NCI-H2196 (cell line): ENCODE data around the gene PLCG1.

Experiments
- DNase-seq: peaks from one replicate; lab custom pipeline; 2025; ENCODE audit not compliant: unreplicated experiment; lab: John Stamatoyannopoulos, UW

The PLCG1 gene

DNA sequence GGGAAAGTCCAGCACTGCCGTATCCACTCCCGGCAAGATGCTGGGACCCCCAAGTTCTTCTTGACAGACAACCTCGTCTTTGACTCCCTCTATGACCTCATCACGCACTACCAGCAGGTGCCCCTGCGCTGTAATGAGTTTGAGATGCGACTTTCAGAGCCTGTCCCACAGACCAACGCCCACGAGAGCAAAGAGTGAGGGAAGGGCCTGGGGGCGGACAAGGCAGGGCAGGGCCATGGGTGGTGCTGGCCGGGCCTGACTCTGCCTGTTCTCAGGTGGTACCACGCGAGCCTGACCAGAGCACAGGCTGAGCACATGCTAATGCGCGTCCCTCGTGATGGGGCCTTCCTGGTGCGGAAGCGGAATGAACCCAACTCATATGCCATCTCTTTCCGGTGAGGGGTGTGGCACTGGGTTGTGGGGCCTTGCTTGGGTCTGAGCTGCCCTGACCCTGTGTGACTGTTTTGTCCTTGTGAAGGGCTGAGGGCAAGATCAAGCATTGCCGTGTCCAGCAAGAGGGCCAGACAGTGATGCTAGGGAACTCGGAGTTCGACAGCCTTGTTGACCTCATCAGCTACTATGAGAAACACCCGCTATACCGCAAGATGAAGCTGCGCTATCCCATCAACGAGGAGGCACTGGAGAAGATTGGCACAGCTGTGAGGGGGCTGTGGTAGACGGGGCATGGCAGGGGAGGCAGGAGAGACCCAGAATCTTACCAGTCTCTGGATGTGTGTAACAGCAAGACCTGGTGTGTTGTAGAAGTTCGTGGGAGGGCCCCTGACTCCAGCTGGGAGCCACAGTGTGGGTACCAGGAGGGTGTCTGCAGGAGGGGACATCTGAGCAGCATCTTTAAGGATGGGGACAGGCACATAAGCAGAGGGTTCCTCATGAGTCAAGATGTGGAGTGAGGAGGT, 29.1 kb downstream of the PLCG1 start:
- DNase-seq, result no peak

GRCh38 chr20:41167118-41167470, 29.8 kb downstream of the PLCG1 start:
- DNase-seq, result no peak

DNA sequence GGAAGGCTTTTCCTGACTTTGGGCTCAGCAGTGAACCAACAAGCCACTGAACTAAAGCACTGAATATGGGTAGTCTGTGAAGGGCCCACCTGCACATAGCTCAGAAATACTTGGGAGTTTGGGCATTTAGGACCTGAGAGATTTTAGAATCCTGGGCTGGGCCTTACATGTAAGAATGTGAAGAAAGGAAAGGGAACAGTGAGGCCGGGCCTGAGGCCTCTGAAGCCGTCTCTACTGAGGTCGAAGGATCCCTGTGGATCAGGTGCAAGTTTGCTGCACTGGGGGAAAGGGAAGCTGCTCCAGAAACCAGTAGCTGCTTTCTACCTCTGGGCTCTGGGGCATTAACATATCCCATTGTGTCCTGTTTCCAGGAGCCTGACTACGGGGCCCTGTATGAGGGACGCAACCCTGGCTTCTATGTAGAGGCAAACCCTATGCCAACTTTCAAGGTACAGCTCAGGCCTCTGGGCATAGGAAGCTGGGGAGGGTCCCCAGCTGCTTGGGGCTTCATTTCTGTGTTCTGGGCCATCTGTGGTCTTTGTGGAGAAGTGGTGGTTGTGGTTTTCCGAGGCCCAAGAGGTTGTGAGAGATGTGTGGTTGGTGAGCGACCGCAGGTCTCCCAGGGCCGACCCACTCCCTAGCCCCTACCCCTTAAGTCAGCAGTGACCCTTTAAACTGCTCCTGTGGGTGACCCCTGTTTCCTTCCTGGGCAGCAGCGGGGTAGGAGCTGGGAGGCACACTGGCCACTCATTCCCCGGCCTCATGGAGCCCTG, 30.3 kb downstream of the PLCG1 start:
- DNase-seq, result no peak

DNA sequence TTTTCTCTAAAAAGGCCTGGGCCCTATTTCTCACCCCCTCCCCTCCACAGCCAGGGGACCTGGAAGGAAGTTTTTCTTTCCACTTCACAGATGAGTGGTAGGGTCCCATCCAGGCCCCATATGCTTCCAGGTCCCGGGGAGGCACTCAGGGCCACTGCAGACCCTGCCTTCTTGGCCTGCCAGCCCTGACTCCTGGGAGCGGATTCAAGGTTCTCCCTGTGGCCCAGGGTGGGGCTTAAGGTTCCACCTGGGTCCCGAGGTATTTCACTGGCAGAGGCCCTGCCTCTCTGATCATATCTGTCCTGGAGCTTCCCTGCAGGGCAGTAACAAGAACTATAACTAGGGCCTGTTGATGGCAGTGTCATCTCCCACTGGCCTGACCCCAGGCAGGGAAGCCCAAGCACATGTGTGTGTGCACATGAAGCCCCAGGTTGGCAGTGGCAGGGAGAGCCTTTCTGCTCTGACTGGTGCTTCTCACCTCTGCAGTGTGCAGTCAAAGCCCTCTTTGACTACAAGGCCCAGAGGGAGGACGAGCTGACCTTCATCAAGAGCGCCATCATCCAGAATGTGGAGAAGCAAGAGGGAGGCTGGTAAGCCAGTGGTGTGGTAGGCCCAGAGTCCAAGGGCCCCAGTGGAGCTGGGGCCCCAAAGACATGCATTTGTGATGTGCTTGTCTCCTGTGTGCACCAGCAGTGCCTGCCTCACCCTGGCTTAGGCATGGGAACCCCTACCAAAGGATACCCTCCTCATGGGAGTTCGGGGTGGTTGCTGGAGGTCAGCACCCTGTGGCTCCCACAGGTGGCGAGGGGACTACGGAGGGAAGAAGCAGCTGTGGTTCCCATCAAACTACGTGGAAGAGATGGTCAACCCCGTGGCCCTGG, 31.2 kb downstream of the PLCG1 start:
- no peak for DNase-seq

- no peak for DNase-seq
Observed at GRCh38 chr20:41169162-41169690, 31.9 kb downstream of the PLCG1 start.

DNA sequence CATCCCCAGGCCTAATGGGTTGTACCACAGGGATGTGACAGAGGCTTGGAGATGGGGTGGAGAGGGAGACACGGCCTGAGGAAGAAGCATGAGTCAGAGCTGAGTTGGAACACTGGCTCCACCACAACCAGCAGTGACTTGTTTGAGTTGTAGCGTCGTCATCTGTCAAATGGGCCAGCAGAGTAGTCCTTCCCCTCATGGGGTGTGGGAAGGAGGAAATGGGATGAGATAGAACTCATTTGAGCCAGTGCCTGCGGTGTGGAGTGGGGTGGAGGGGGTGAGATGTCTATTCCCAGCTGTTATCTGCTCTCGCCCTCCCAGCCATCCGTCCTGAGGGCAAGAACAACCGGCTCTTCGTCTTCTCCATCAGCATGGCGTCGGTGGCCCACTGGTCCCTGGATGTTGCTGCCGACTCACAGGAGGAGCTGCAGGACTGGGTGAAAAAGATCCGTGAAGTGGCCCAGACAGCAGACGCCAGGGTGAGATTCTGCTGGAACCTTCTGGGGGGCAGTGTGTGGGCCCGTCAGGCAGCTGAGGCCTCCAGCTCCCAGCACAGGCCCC, 32.5 kb downstream of the PLCG1 start:
- DNase-seq, result no peak

GRCh38 chr20:41170386-41171105, 33.2 kb downstream of the PLCG1 start:
- no peak for DNase-seq

- DNase-seq, result no peak
Observed at GRCh38 chr20:41171736-41172295, 34.5 kb downstream of the PLCG1 start.

- no peak for DNase-seq
Observed at GRCh38 chr20:41172296-41173140, 35.2 kb downstream of the PLCG1 start.

GRCh38 chr20:41173161-41173721, 35.9 kb downstream of the PLCG1 start:
- DNase-seq, result peak; percentile 68

DNA sequence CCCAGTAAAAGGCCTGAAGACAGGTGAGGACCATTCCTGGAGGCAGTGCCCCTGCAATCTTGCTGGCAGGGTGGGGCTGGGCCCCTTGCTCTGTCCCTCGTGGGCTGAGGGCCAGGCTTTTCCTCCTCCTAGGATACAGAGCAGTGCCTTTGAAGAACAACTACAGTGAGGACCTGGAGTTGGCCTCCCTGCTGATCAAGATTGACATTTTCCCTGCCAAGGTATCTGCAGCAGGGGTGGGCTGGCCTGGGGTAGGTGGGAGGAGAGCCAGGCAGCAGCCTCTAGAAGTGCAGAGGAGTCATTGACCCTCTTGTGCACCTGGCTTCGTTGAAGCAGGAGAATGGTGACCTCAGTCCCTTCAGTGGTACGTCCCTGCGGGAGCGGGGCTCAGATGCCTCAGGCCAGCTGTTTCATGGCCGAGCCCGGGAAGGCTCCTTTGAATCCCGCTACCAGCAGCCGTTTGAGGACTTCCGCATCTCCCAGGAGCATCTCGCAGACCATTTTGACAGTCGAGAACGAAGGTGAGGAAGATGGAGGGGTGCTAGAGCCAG, 36.5 kb downstream of the PLCG1 start:
- no peak for DNase-seq

DNA sequence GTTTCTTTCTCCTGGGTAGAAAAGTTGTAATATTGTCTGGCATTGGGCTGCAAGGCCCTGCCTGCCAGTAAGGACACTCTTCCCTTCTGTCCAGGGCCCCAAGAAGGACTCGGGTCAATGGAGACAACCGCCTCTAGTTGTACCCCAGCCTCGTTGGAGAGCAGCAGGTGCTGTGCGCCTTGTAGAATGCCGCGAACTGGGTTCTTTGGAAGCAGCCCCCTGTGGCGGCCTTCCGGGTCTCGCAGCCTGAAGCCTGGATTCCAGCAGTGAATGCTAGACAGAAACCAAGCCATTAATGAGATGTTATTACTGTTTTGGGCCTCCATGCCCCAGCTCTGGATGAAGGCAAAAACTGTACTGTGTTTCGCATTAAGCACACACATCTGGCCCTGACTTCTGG, 37.0 kb downstream of the PLCG1 start:
- no peak for DNase-seq

DNA sequence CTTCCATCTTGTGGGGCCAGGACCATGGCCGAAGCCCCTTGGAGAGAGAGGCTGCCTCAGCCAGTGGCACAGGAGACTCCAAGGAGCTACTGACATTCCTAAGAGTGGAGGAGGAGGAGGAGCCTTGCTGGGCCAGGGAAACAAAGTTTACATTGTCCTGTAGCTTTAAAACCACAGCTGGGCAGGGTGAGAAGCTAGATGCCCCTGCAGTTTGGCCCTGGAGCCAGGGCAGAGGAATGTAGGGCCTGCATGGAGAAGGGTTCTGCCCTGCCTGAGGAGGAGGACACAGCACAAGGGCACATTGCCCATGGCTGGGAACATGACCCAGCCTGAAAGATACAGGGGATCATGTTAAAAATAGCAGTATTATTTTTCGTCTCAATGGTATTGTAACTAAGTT, 37.4 kb downstream of the PLCG1 start:
- no peak for DNase-seq

- no peak for DNase-seq
Observed at GRCh38 chr20:41175201-41175651, 37.9 kb downstream of the PLCG1 start.

GRCh38 chr20:41175727-41176330, 38.5 kb downstream of the PLCG1 start:
- DNase-seq, result no peak

DNA sequence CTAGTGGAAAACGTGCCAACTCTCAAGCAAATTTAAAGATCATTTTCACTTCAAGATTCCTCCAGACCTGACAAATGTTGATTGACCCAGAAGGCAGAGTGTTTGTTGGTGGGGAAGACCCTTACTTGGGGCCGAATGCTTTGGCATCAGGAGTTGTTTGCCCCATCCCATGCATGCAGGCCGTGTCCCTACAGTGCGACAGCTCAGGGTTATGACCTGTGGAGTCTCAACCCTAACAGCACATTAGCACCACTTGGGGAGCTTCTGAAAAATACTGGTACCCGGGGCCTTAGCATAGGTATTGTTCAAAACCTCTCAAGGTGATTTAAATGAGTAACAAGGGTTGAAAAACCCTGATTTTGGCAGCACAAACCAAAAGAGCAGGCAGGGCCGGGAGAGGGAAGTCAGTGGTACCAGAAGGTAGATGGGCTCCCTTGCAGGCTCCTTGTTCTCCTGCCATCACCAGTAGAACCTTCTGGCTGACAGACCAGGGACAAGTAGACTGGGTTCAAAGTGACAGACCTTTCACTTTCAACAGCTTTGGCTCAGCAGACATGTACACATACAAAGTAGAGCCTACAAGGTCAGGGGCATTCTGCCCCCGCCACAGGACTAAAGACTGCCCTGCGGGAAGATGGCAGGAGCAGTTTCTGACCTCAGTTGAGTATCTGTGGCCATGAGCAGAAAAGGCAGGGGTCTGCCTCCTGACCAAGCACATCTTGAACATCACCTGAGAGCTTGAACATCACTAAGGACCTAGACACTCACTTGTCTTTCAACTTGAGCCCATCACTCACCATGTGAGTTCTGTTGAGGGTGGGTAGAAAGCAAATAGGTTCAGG, 39.6 kb downstream of the PLCG1 start:
- no peak for DNase-seq

- no peak for DNase-seq
Observed at GRCh38 chr20:41177636-41178035, 40.3 kb downstream of the PLCG1 start.
